Mucosa of rectum (tissue), 2 donors: Measurements from ENCODE around the gene AIG1.

Experiments used
- H3K27ac ChIP-seq, 2 donors: one replicate each; pipeline ENCODE4 v1.7.0; 2013; ENCODE audit warnings: inconsistent platforms in 2 of 2, low read depth in 2 of 2, low read length in 2 of 2
- H3K27me3 ChIP-seq, 2 donors: one replicate each; pipeline ENCODE4 v1.7.0; 2013; ENCODE audit warnings: low read length in 2 of 2; ENCODE audit not compliant: control insufficient read depth in 2 of 2, insufficient read depth in 2 of 2
- H3K36me3 ChIP-seq, 2 donors: one replicate each; pipeline ENCODE4 v1.7.0; 2013; ENCODE audit warnings: low read length in 2 of 2; ENCODE audit not compliant: control insufficient read depth in 2 of 2, insufficient read depth in 2 of 2
- H3K4me1 ChIP-seq, 2 donors: one replicate each; pipeline ENCODE4 v1.7.0; 2013; ENCODE audit warnings: low read length in 2 of 2, mild to moderate bottlenecking in 1 of 2; ENCODE audit not compliant: control insufficient read depth in 2 of 2, insufficient read depth in 2 of 2
- H3K4me3 ChIP-seq, 2 donors: one replicate each; pipeline ENCODE4 v1.7.0; 2013; ENCODE audit warnings: low read length in 2 of 2
- H3K9ac ChIP-seq, 2 donors: one replicate each; pipeline ENCODE4 v1.7.0; 2013; ENCODE audit warnings: low read length in 2 of 2, low read depth in 1 of 2, mild to moderate bottlenecking in 1 of 2
- H3K9me3 ChIP-seq, 2 donors: one replicate each; pipeline ENCODE4 v1.7.0; 2013; ENCODE audit warnings: low read length in 2 of 2; ENCODE audit not compliant: control insufficient read depth in 2 of 2
- donor health status: healthy.
- donor health status: Normal muscosa, but diverticular disease.

AIG1 gene

GRCh38 chr6:143169440-143169839, 108.8 kb downstream of the AIG1 start:
- Histone ChIP-seq H3K9me3 (no peaks in the 10 kb centered on the region), H3K4me3 (no peak overlapping the region), H3K9ac (no peak overlapping the region), H3K27ac (no peak overlapping the region), H3K27me3 (no peaks in the 10 kb centered on the region), H3K4me1 (no peaks in the 10 kb centered on the region), H3K36me3 (peaks cover 0 to 5% of the 10 kb centered on the region in 2 donors)

GRCh38 chr6:143174516-143174915, 113.8 kb downstream of the AIG1 start:
- no peak overlapping the region for H3K27ac ChIP-seq
- no peak overlapping the region for H3K4me3 ChIP-seq
- H3K9me3 ChIP-seq, result no peaks in the 10 kb centered on the region
- no peaks in the 10 kb centered on the region for H3K36me3 ChIP-seq
- H3K27me3 ChIP-seq, result no peaks in the 10 kb centered on the region
- no peaks in the 10 kb centered on the region for H3K4me1 ChIP-seq
- H3K9ac ChIP-seq, result no peak overlapping the region

- Histone ChIP-seq H3K36me3 (no peaks in the 10 kb centered on the region), H3K4me1 (no peaks in the 10 kb centered on the region), H3K27me3 (no peaks in the 10 kb centered on the region), H3K9ac (no peak overlapping the region), H3K27ac (no peak overlapping the region), H3K9me3 (no peaks in the 10 kb centered on the region), H3K4me3 (no peak overlapping the region)
Measured at GRCh38 chr6:143174951-143175350, 114.3 kb downstream of the AIG1 start.

- no peaks in the 10 kb centered on the region for H3K4me1 ChIP-seq
- H3K27ac ChIP-seq, result no peak overlapping the region
- H3K4me3 ChIP-seq, result no peak overlapping the region
- no peak overlapping the region for H3K9ac ChIP-seq
- H3K9me3 ChIP-seq, result no peaks in the 10 kb centered on the region
- no peaks in the 10 kb centered on the region for H3K27me3 ChIP-seq
- H3K36me3 ChIP-seq, result no peaks in the 10 kb centered on the region
Measured at GRCh38 chr6:143176090-143177021, 115.7 kb downstream of the AIG1 start.

- no peak overlapping the region for H3K4me3 ChIP-seq
- H3K27ac ChIP-seq, result no peak overlapping the region
Measured at GRCh38 chr6:143177706-143178105, 117.0 kb downstream of the AIG1 start.

GRCh38 chr6:143179096-143179495, 118.4 kb downstream of the AIG1 start:
- Histone ChIP-seq H3K4me3 (no peak overlapping the region), H3K9ac (no peak overlapping the region), H3K27me3 (no peaks in the 10 kb centered on the region), H3K27ac (no peak overlapping the region), H3K36me3 (no peaks in the 10 kb centered on the region), H3K4me1 (no peaks in the 10 kb centered on the region), H3K9me3 (no peaks in the 10 kb centered on the region)

More at GRCh38 chr6:143177706-143178105, 117.0 kb downstream of the AIG1 start:
- Histone ChIP-seq H3K4me1 (no peaks in the 10 kb centered on the region), H3K9me3 (no peaks in the 10 kb centered on the region), H3K27me3 (no peaks in the 10 kb centered on the region), H3K36me3 (no peaks in the 10 kb centered on the region), H3K9ac (no peak overlapping the region)

GRCh38 chr6:143179901-143180612, 119.4 kb downstream of the AIG1 start:
- Histone ChIP-seq H3K27ac (no peak overlapping the region), H3K9ac (no peak overlapping the region), H3K27me3 (no peaks in the 10 kb centered on the region), H3K4me3 (no peak overlapping the region), H3K36me3 (no peaks in the 10 kb centered on the region), H3K4me1 (no peaks in the 10 kb centered on the region), H3K9me3 (no peaks in the 10 kb centered on the region)

GRCh38 chr6:143180826-143181225, 120.1 kb downstream of the AIG1 start:
- Histone ChIP-seq H3K9ac (no peak overlapping the region), H3K36me3 (no peaks in the 10 kb centered on the region), H3K4me1 (no peaks in the 10 kb centered on the region), H3K27me3 (no peaks in the 10 kb centered on the region), H3K27ac (no peak overlapping the region), H3K4me3 (no peak overlapping the region), H3K9me3 (no peaks in the 10 kb centered on the region)

- H3K27me3 ChIP-seq, result no peaks in the 10 kb centered on the region
- H3K4me1 ChIP-seq, result no peaks in the 10 kb centered on the region
- H3K27ac ChIP-seq, result no peak overlapping the region
- no peaks in the 10 kb centered on the region for H3K36me3 ChIP-seq
- H3K9ac ChIP-seq, result no peak overlapping the region
- no peaks in the 10 kb centered on the region for H3K9me3 ChIP-seq
- no peak overlapping the region for H3K4me3 ChIP-seq
Measured at GRCh38 chr6:143183666-143184065, 123.0 kb downstream of the AIG1 start.

- Histone ChIP-seq H3K9ac (no peak overlapping the region), H3K4me1 (no peaks in the 10 kb centered on the region), H3K27ac (no peak overlapping the region), H3K4me3 (no peak overlapping the region), H3K27me3 (no peaks in the 10 kb centered on the region), H3K36me3 (no peaks in the 10 kb centered on the region), H3K9me3 (no peaks in the 10 kb centered on the region)
Measured at GRCh38 chr6:143185288-143185687, 124.6 kb downstream of the AIG1 start.
